Immature natural killer cell (primary cell): Measurements from ENCODE around the gene GGNBP2. TPM values are rescaled to one million over a fixed set of nuclear protein-coding genes. Genes with fewer than 3 reads are reported as not detected.
"Not testable (repeated sequence)": the region's sequence is repeated elsewhere in the genome, so short reads cannot be mapped to it uniquely, and the experiment has no call there.

Experiments
- DNase-seq, 3 donors: peaks; one replicate each; pipeline ENCODE4 v3.0.0; 2022; ENCODE audit warnings: mixed read lengths in 1 of 3
- H3K27ac Mint-ChIP-seq, 6 donors: one replicate each; pipeline ENCODE4 v1.8.0; 2020; ENCODE audit warnings: mixed read lengths in 6 of 6, mild to moderate bottlenecking in 5 of 6, inconsistent platforms in 4 of 6, moderate library complexity in 3 of 6
- H3K27me3 Mint-ChIP-seq, 3 donors: one replicate each; pipeline ENCODE4 v1.8.0; 2020 to 2021; ENCODE audit warnings: low read depth in 3 of 3, mild to moderate bottlenecking in 3 of 3, mixed read lengths in 3 of 3, moderate library complexity in 3 of 3, inconsistent platforms in 1 of 3
- H3K36me3 Mint-ChIP-seq, 3 donors: one replicate each; pipeline ENCODE4 v1.8.0; 2020; ENCODE audit warnings: mixed read lengths in 3 of 3, inconsistent platforms in 2 of 3, mild to moderate bottlenecking in 2 of 3
- H3K4me1 Mint-ChIP-seq, 2 donors: one replicate each; pipeline ENCODE4 v1.8.0; 2020; ENCODE audit warnings: inconsistent platforms in 2 of 2, mild to moderate bottlenecking in 2 of 2, mixed read lengths in 2 of 2, moderate library complexity in 1 of 2
- H3K4me3 Mint-ChIP-seq, 5 donors: one replicate each; pipeline ENCODE4 v1.8.0; 2020; ENCODE audit warnings: mild to moderate bottlenecking in 5 of 5, mixed read lengths in 5 of 5, inconsistent platforms in 3 of 5, moderate library complexity in 3 of 5
- H3K9me3 Mint-ChIP-seq, 6 donors: one replicate each; pipeline ENCODE4 v1.8.0; 2020; ENCODE audit warnings: mild to moderate bottlenecking in 6 of 6, mixed read lengths in 6 of 6, inconsistent platforms in 4 of 6, moderate library complexity in 3 of 6
- polyA plus RNA-seq, 3 donors: library from polyadenylated mRNA; unstranded; fragments of 300-500 nt; fragmentation: Illumina TruSeq; gene quantifications; one replicate each; pipeline ENCODE4 v1.2.3, GENCODE V29; 2021

Gene GGNBP2
- polyA plus RNA-seq, 3 donors from 2014 or later = 28.2 to 60.0 (median 35.7) TPM

DNA sequence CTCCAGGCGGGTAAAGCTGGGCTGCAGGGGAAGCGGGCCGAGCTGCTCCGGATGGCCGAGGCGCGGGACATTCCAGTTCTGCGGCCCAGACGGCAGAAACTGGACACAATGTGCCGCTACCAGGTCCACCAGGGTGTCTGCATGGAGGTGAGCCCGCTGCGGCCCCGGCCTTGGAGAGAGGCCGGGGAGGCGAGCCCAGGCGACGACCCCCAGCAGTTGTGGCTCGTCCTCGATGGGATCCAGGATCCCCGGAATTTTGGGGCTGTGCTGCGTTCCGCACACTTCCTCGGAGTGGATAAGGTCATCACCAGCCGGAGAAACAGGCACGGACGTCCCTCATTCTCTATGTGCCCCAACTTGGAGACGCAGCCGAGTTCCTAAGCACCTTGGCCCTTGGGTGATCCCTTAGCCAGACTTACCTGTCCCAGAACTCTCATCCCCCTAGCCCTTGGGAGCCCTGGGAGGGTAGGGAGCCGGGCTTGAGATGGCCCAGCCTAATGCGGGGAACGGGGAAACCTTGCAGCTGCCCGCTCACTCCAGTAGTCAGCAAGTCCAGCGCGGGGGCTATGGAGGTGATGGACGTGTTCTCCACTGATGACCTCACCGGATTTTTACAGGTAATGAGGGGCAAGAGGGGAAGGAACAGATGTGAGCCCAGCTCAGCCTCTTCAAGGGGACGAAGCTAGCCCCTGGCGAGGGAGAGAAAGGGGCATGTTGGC, 57.5 kb downstream of the GGNBP2 start:
- peaks cover 41 to 47% of the 10 kb centered on the region in 2 donors for H3K4me1 Mint-ChIP-seq
- H3K4me3 Mint-ChIP-seq = peak overlapping the region; percentile 87 to 96 (median 91)
- peak in 1 of 3 donors; percentile 11 for DNase-seq
- H3K9me3 Mint-ChIP-seq = no peaks in the 10 kb centered on the region
- peak overlapping the region; percentile 34 to 92 (median 69) for H3K27ac Mint-ChIP-seq
- H3K36me3 Mint-ChIP-seq = peaks cover 0 to 5% (median 3%) of the 10 kb centered on the region in 3 donors
- peaks cover 0 to 10% (median 4%) of the 10 kb centered on the region in 3 donors for H3K27me3 Mint-ChIP-seq

- Mint-ChIP-seq H3K9me3 (no peaks in the 10 kb centered on the region), H3K27me3 (peaks cover 0 to 10% (median 4%) of the 10 kb centered on the region in 3 donors), H3K4me1 (peaks cover 41 to 47% of the 10 kb centered on the region in 2 donors), H3K27ac (peak overlapping the region; percentile 12 to 62 (median 49)), H3K4me3 (peak overlapping the region; percentile 87 to 96 (median 91)), H3K36me3 (peaks cover 0 to 5% (median 0%) of the 10 kb centered on the region in 3 donors)
- DNase-seq = peak; percentile 60 to 65 (median 65)
Measured at GRCh38 chr17:36602924-36603384, 58.2 kb downstream of the GGNBP2 start.

GRCh38 chr17:36605028-36605427, 60.3 kb downstream of the GGNBP2 start:
- H3K27me3 Mint-ChIP-seq = peaks cover 0 to 10% (median 4%) of the 10 kb centered on the region in 3 donors
- not testable (repeated sequence) for DNase-seq, H3K4me3 Mint-ChIP-seq, H3K36me3 Mint-ChIP-seq, H3K9me3 Mint-ChIP-seq
- H3K4me1 Mint-ChIP-seq = peaks cover 56 to 63% of the 10 kb centered on the region in 2 donors
- H3K27ac Mint-ChIP-seq = peak overlapping the region in 1 of 6 donors; percentile 67

- H3K4me3 Mint-ChIP-seq = no peak overlapping the region
- no peak for DNase-seq
- H3K36me3 Mint-ChIP-seq = peaks cover 0 to 5% (median 0%) of the 10 kb centered on the region in 3 donors
- H3K27me3 Mint-ChIP-seq = peaks cover 0 to 6% (median 2%) of the 10 kb centered on the region in 3 donors
- H3K9me3 Mint-ChIP-seq = no peaks in the 10 kb centered on the region
- H3K27ac Mint-ChIP-seq = peak overlapping the region in 2 of 6 donors; percentile 46 to 55
- H3K4me1 Mint-ChIP-seq = peaks cover 35 to 40% of the 10 kb centered on the region in 2 donors
Measured at GRCh38 chr17:36608280-36608679, 63.6 kb downstream of the GGNBP2 start.

DNA sequence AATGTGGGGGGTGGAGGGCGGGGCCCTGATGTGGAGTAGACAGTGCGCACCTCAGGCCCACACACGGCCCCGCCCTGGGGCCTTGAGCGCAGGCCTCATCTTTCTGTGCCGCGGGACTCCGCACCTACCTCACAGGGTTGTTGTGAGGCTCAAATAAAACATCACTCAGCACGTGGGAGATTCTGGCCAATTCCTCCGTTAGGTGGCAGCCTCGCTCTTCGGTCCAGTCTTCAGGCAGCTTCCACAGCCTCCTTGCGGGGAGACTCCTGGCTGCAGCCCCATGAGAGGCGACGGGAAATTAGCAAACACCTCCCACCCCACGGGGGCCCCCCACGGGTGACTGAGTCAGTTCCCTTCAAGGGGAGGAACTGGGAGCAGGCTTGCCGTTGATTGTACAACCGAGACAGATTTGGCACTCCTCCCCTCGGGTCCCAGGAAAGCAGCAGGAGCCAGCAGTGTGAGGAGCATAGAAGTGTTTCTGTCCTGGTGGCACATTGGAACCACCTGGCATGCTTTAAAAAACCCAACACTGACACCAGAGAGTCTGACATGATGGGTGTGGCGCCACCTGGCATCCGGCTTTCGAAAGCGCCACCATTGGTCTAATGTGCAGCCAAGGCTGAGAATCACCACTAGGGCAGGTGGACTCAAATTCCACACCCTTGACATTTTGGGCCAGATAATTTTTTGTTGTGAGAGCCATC, 64.2 kb downstream of the GGNBP2 start:
- Mint-ChIP-seq H3K36me3 (peaks cover 0 to 5% (median 0%) of the 10 kb centered on the region in 3 donors), H3K4me1 (peaks cover 32 to 34% of the 10 kb centered on the region in 2 donors), H3K9me3 (no peaks in the 10 kb centered on the region), H3K27me3 (peaks cover 0 to 6% (median 0%) of the 10 kb centered on the region in 3 donors), H3K4me3 (peak overlapping the region in 1 of 5 donors; percentile 23), H3K27ac (no peak overlapping the region)
- no peak for DNase-seq

DNA sequence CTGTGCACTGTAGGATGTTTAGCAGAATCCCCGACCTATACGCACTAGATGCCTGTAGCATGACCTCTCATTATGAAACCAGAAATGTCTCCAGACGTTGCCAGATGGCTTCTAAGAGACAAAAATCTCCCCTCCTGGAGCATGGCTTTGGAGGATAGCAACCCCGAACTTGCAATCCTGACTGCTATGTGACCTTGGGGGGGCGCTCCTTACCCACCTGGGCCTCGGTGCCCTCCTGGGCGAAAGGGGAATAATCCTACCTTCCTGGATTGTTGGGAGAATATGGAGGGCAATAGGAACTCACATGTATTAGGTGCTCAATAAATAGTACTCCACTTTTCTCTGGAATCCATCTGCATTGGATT, 64.8 kb downstream of the GGNBP2 start:
- DNase-seq = no peak
- H3K27ac Mint-ChIP-seq = no peak overlapping the region
- H3K4me1 Mint-ChIP-seq = peaks cover 27 to 29% of the 10 kb centered on the region in 2 donors
- no peaks in the 10 kb centered on the region for H3K9me3 Mint-ChIP-seq
- peaks cover 0 to 5% (median 0%) of the 10 kb centered on the region in 3 donors for H3K36me3 Mint-ChIP-seq
- H3K4me3 Mint-ChIP-seq = no peak overlapping the region
- H3K27me3 Mint-ChIP-seq = peaks cover 0 to 5% (median 0%) of the 10 kb centered on the region in 3 donors

DNA sequence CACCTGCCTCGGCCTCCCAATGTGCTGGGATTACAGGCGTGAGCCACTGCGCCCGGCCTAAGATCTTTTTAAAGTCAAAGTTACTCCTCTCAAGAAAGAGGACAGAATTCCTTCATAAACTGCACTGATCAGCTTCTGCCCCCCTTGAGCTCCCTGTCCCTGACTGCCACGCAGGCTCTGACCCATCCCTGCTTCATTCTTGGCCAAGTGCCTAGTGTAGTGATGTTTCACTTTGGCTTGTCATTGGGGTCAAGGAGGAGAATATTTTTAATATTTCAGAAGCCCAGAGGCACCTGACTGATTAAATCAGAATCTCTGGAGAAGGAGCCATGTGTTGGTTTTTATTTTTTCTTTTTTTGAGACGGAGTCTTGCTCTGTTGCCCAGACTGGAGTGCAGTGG, 65.8 kb downstream of the GGNBP2 start:
- Mint-ChIP-seq H3K4me3 (no peak overlapping the region), H3K36me3 (peaks cover 0 to 5% (median 0%) of the 10 kb centered on the region in 3 donors), H3K27ac (no peak overlapping the region), H3K4me1 (peaks cover 22 to 24% of the 10 kb centered on the region in 2 donors), H3K9me3 (no peaks in the 10 kb centered on the region), H3K27me3 (peaks cover 0 to 5% (median 0%) of the 10 kb centered on the region in 3 donors)
- no peak for DNase-seq

- Mint-ChIP-seq H3K36me3 (no peaks in the 10 kb centered on the region), H3K4me1 (peaks cover 15 to 16% of the 10 kb centered on the region in 2 donors), H3K4me3 (no peak overlapping the region), H3K27me3 (peaks cover 0 to 5% (median 0%) of the 10 kb centered on the region in 3 donors), H3K27ac (no peak overlapping the region), H3K9me3 (no peaks in the 10 kb centered on the region)
- DNase-seq = no peak
Measured at GRCh38 chr17:36611345-36612072, 66.8 kb downstream of the GGNBP2 start.

DNA sequence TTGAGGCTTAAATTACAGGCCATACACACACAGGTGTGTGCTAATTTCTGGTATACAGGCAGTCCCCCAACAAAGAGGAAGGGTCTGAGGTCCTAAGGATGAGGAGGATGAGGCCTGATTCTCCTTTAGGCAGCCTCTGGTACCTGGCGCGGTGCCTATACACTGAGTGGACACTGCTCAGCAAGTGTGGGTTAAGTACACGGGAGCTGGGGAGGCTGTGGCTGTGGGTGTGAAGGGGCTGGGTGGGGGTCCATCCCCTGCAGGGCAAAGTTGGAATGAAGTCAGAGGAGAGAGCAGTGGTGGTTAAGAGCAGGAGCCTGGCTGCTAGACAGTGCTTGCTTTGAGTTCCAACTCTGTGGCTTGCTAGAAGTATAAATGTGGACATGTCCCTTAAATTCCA, 67.6 kb downstream of the GGNBP2 start:
- Mint-ChIP-seq H3K27me3 (peaks cover 0 to 5% (median 0%) of the 10 kb centered on the region in 3 donors), H3K9me3 (no peaks in the 10 kb centered on the region), H3K27ac (no peak overlapping the region), H3K4me3 (no peak overlapping the region), H3K4me1 (peaks cover 15 to 16% of the 10 kb centered on the region in 2 donors), H3K36me3 (no peaks in the 10 kb centered on the region)
- DNase-seq = no peak

DNA sequence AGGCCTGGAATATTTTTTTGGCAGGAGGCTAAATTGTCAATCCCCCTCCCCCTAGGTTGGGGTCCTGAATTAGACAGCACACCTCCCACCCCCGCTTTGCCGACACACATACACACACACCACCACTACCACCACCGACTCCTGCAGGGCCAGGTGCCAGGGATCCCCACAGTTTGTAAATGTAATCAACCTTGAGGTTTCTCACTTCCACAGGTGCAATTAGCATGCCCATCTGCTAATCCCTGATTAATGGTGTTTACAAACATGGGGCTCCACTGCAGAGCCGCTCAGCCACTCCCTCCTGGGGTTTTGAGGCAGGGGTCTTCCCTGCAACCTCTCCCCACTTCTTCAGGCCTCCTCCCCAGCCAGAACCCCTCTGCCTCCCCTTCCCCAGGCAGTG, 68.4 kb downstream of the GGNBP2 start:
- Mint-ChIP-seq H3K4me1 (peaks cover 14 to 15% of the 10 kb centered on the region in 2 donors), H3K9me3 (no peaks in the 10 kb centered on the region), H3K27ac (no peak overlapping the region), H3K4me3 (no peak overlapping the region), H3K27me3 (peaks cover 0 to 6% (median 0%) of the 10 kb centered on the region in 3 donors), H3K36me3 (no peaks in the 10 kb centered on the region)
- DNase-seq = no peak

DNA sequence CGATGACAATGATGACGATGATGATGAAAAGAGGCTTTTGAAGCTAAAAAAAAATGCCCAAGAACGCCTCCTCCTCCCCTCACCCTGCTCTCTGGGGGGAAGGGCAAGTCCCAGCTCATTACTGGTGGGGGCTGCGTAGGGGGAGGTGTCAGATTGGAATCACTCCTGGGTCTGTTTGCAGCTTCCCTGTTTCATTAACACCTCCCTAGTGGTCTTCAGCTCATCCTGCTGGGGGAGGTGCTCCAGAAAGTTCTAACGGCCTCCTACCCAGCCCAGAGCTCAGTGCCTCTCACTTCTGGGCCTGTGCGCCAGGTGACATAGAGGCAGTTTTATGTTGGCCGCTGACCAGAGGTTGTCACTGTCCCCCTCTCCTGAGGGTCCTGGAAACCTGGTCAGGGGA, 69.4 kb downstream of the GGNBP2 start:
- H3K27me3 Mint-ChIP-seq = peaks cover 0 to 6% (median 0%) of the 10 kb centered on the region in 3 donors
- H3K4me1 Mint-ChIP-seq = peaks cover 5 to 6% of the 10 kb centered on the region in 2 donors
- H3K9me3 Mint-ChIP-seq = no peaks in the 10 kb centered on the region
- no peak for DNase-seq
- H3K4me3 Mint-ChIP-seq = no peak overlapping the region
- H3K27ac Mint-ChIP-seq = no peak overlapping the region
- H3K36me3 Mint-ChIP-seq = no peaks in the 10 kb centered on the region

GRCh38 chr17:36614933-36615332, 70.2 kb downstream of the GGNBP2 start:
- H3K4me1 Mint-ChIP-seq = no peaks in the 10 kb centered on the region
- H3K27ac Mint-ChIP-seq = no peak overlapping the region
- H3K27me3 Mint-ChIP-seq = peaks cover 0 to 6% (median 0%) of the 10 kb centered on the region in 3 donors
- H3K36me3 Mint-ChIP-seq = no peaks in the 10 kb centered on the region
- no peak overlapping the region for H3K4me3 Mint-ChIP-seq
- no peak for DNase-seq
- H3K9me3 Mint-ChIP-seq = no peaks in the 10 kb centered on the region
